ENCODE measurements around the gene SLC10A3. TPM values are rescaled to one million over a fixed set of nuclear protein-coding genes. Genes with fewer than 3 reads are reported as not detected.

Gene SLC10A3
- total and polyA plus RNA-seq, 2 of the 13 experiments (the other 11 are each of a cell fraction or from before 2014, with no cell fraction given) = 10.1 to 11.5 TPM

- TF ChIP-seq, protein P1, sequence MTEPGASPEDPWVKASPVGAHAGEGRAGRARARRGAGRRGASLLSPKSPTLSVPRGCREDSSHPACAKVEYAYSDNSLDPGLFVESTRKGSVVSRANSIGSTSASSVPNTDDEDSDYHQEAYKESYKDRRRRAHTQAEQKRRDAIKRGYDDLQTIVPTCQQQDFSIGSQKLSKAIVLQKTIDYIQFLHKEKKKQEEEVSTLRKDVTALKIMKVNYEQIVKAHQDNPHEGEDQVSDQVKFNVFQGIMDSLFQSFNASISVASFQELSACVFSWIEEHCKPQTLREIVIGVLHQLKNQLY (CRISPR knock-in tag; IDR thresholded peaks at IDR 0.05) = peak; percentile 48; the same call in 1 of the 2 replicates
- TF ChIP-seq IRF9 (CRISPR knock-in tag; IDR thresholded peaks at IDR 0.05; ENCODE audit: borderline replicate concordance) (peak; percentile 60; the same call in 1 of the 2 replicates), SP2 (CRISPR knock-in tag; IDR thresholded peaks at IDR 0.05) (0 out of 2 replicates have a peak, but pooled peaks have one; percentile 30), POLR2AphosphoS2 (IDR thresholded peaks at IDR 0.05; ENCODE audit: low read depth, low read length) (no peak), ZNF703 (CRISPR knock-in tag; IDR thresholded peaks at IDR 0.05; ENCODE audit: borderline replicate concordance) (no peak), ZNF33B (CRISPR knock-in tag; IDR thresholded peaks at IDR 0.05) (no peak), AFF4 (CRISPR knock-in tag; IDR thresholded peaks at IDR 0.05) (no peak), ARNT2 (CRISPR knock-in tag; IDR thresholded peaks at IDR 0.05; ENCODE audit: low read depth) (peak; percentile 75; the same call in 1 of the 2 replicates), ZFP62 (CRISPR knock-in tag; IDR thresholded peaks at IDR 0.05) (no peak), ZNF883 (CRISPR knock-in tag; IDR thresholded peaks at IDR 0.05; ENCODE audit: not compliant biosample characterization) (no peak), ZSCAN29 (CRISPR knock-in tag; conservative IDR thresholded peaks at IDR 0.05) (no peak), TOPORS (CRISPR knock-in tag; IDR thresholded peaks at IDR 0.05) (no peak), SAP130 (CRISPR knock-in tag; IDR thresholded peaks at IDR 0.05; ENCODE audit: low read depth) (peak; percentile 65), ZNF501 (CRISPR knock-in tag; IDR thresholded peaks at IDR 0.05) (peak; percentile 55), ZNF331 (CRISPR knock-in tag; IDR thresholded peaks at IDR 0.05) (no peak), MED13 (CRISPR knock-in tag; IDR thresholded peaks at IDR 0.05) (no peak), NKX3-1 (CRISPR knock-in tag; IDR thresholded peaks at IDR 0.05) (peak; percentile 66; the same call in 1 of the 2 replicates), MXI1 (IDR thresholded peaks at IDR 0.05; ENCODE audit: borderline replicate concordance, low read depth, low read length) (peak; percentile 70; the same call in 1 of the 3 replicates)
- TF ChIP-seq, protein P2, sequence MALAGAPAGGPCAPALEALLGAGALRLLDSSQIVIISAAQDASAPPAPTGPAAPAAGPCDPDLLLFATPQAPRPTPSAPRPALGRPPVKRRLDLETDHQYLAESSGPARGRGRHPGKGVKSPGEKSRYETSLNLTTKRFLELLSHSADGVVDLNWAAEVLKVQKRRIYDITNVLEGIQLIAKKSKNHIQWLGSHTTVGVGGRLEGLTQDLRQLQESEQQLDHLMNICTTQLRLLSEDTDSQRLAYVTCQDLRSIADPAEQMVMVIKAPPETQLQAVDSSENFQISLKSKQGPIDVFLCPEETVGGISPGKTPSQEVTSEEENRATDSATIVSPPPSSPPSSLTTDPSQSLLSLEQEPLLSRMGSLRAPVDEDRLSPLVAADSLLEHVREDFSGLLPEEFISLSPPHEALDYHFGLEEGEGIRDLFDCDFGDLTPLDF (CRISPR knock-in tag; IDR thresholded peaks at IDR 0.05) = peak; percentile 77; the same call in 1 of the 2 replicates
- TF ChIP-seq, protein P3, sequence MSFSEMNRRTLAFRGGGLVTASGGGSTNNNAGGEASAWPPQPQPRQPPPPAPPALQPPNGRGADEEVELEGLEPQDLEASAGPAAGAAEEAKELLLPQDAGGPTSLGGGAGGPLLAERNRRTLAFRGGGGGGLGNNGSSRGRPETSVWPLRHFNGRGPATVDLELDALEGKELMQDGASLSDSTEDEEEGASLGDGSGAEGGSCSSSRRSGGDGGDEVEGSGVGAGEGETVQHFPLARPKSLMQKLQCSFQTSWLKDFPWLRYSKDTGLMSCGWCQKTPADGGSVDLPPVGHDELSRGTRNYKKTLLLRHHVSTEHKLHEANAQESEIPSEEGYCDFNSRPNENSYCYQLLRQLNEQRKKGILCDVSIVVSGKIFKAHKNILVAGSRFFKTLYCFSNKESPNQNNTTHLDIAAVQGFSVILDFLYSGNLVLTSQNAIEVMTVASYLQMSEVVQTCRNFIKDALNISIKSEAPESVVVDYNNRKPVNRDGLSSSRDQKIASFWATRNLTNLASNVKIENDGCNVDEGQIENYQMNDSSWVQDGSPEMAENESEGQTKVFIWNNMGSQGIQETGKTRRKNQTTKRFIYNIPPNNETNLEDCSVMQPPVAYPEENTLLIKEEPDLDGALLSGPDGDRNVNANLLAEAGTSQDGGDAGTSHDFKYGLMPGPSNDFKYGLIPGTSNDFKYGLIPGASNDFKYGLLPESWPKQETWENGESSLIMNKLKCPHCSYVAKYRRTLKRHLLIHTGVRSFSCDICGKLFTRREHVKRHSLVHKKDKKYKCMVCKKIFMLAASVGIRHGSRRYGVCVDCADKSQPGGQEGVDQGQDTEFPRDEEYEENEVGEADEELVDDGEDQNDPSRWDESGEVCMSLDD (CRISPR knock-in tag; IDR thresholded peaks at IDR 0.05; ENCODE audit: borderline replicate concordance) = no peak
Measured at GRCh38 chrX:154478728-154479622, 11.5 kb downstream of the SLC10A3 start, which contains the start of gene LAGE3 (continued).

Data from HepG2 (cell line).